Neuron (in vitro differentiated cells): ENCODE results near the gene CRKL.

Source experiments
- H2AFZ ChIP-seq: one replicate; pipeline ENCODE4 v1.6.1; 2013; ENCODE audit warnings: low read depth, mild to moderate bottlenecking, inconsistent platforms, low read length, moderate library complexity
- H3K27me3 ChIP-seq: one replicate; pipeline ENCODE4 v1.6.1; 2013; ENCODE audit warnings: low read length; ENCODE audit not compliant: insufficient read depth
- H3K36me3 ChIP-seq: one replicate; pipeline ENCODE4 v1.6.1; 2013; ENCODE audit warnings: low read length; ENCODE audit not compliant: insufficient read depth
- H3K4me1 ChIP-seq: one replicate; pipeline ENCODE4 v1.6.1; 2013; ENCODE audit warnings: low read length; ENCODE audit not compliant: insufficient read depth
- H3K4me3 ChIP-seq: 2 replicates; pipeline ENCODE4 v1.5.1; 2013; ENCODE audit warnings: mild to moderate bottlenecking, low read length, moderate library complexity
- H3K9me3 ChIP-seq: one replicate; pipeline ENCODE4 v1.6.1; 2013; ENCODE audit warnings: low read length

Gene CRKL

GRCh38 chr22:20983081-20983771, 66.0 kb downstream of the CRKL start:
- Histone ChIP-seq H3K36me3 (peaks cover 23% of the 10 kb centered on the region), H3K9me3 (no peaks in the 10 kb centered on the region), H3K4me3 (peak overlapping the region; percentile 86), H2AFZ (no peak overlapping the region), H3K4me1 (peaks cover 11% of the 10 kb centered on the region), H3K27me3 (no peaks in the 10 kb centered on the region)

- Histone ChIP-seq H2AFZ (no peak overlapping the region), H3K27me3 (no peaks in the 10 kb centered on the region), H3K4me1 (peaks cover 11% of the 10 kb centered on the region), H3K9me3 (no peaks in the 10 kb centered on the region), H3K4me3 (no peak overlapping the region), H3K36me3 (peaks cover 26% of the 10 kb centered on the region)
These were observed 68.5 kb downstream of the CRKL start for GRCh38 chr22:20985720-20986119.

GRCh38 chr22:20986365-20986764, 69.2 kb downstream of the CRKL start:
- Histone ChIP-seq H3K4me3 (no peak overlapping the region), H2AFZ (no peak overlapping the region), H3K9me3 (no peaks in the 10 kb centered on the region), H3K4me1 (peaks cover 7% of the 10 kb centered on the region), H3K36me3 (peaks cover 30% of the 10 kb centered on the region), H3K27me3 (no peaks in the 10 kb centered on the region)

GRCh38 chr22:20987375-20987774, 70.2 kb downstream of the CRKL start:
- Histone ChIP-seq H3K36me3 (peaks cover 36% of the 10 kb centered on the region), H3K4me1 (peaks cover 5% of the 10 kb centered on the region), H3K4me3 (no peak overlapping the region), H3K9me3 (no peaks in the 10 kb centered on the region), H2AFZ (no peak overlapping the region), H3K27me3 (no peaks in the 10 kb centered on the region)

GRCh38 chr22:20988573-20989322, 71.5 kb downstream of the CRKL start:
- Histone ChIP-seq H3K9me3 (no peaks in the 10 kb centered on the region), H3K27me3 (no peaks in the 10 kb centered on the region), H3K36me3 (peaks cover 44% of the 10 kb centered on the region), H3K4me3 (no peak overlapping the region), H2AFZ (no peak overlapping the region), H3K4me1 (no peaks in the 10 kb centered on the region)

GRCh38 chr22:20989323-20990138, 72.3 kb downstream of the CRKL start:
- H3K27me3 ChIP-seq, result no peaks in the 10 kb centered on the region
- H3K4me3 ChIP-seq, result no peak overlapping the region
- peaks cover 41% of the 10 kb centered on the region for H3K36me3 ChIP-seq
- no peak overlapping the region for H2AFZ ChIP-seq
- H3K9me3 ChIP-seq, result no peaks in the 10 kb centered on the region
- no peaks in the 10 kb centered on the region for H3K4me1 ChIP-seq

GRCh38 chr22:20990184-20991180, 73.3 kb downstream of the CRKL start:
- Histone ChIP-seq H2AFZ (no peak overlapping the region), H3K4me1 (no peaks in the 10 kb centered on the region), H3K36me3 (peaks cover 42% of the 10 kb centered on the region), H3K4me3 (no peak overlapping the region), H3K27me3 (no peaks in the 10 kb centered on the region), H3K9me3 (no peaks in the 10 kb centered on the region)

GRCh38 chr22:20991252-20992055, 74.2 kb downstream of the CRKL start:
- Histone ChIP-seq H3K4me1 (no peaks in the 10 kb centered on the region), H3K27me3 (no peaks in the 10 kb centered on the region), H3K36me3 (peaks cover 37% of the 10 kb centered on the region), H2AFZ (no peak overlapping the region), H3K9me3 (no peaks in the 10 kb centered on the region), H3K4me3 (no peak overlapping the region)

- Histone ChIP-seq H3K27me3 (no peaks in the 10 kb centered on the region), H2AFZ (no peak overlapping the region), H3K4me3 (no peak overlapping the region), H3K36me3 (peaks cover 38% of the 10 kb centered on the region), H3K4me1 (no peaks in the 10 kb centered on the region), H3K9me3 (no peaks in the 10 kb centered on the region)
These were observed 74.8 kb downstream of the CRKL start for GRCh38 chr22:20992056-20992442.

GRCh38 chr22:20992456-20993303, 75.5 kb downstream of the CRKL start:
- Histone ChIP-seq H2AFZ (no peak overlapping the region), H3K4me1 (no peaks in the 10 kb centered on the region), H3K4me3 (no peak overlapping the region), H3K9me3 (no peaks in the 10 kb centered on the region), H3K27me3 (no peaks in the 10 kb centered on the region), H3K36me3 (peaks cover 39% of the 10 kb centered on the region)
